Neural progenitor cell (in vitro differentiated cells): ENCODE data around the gene CD248. TPM values are rescaled to one million over a fixed set of nuclear protein-coding genes. Genes with fewer than 3 reads are reported as not detected.
A peak's percentile ranks its signal among the peaks of the same experiment; 100 is the strongest.

Experiments used
- DNase-seq: peaks from one replicate; pipeline ENCODE4 v3.0.0-alpha.2; 2016; ENCODE audit warnings: low spot score
- H2AFZ ChIP-seq: fragments of 200-600 bp; sonication (generic); replicated peaks from 2 replicates; pipeline ENCODE4 v1.6.1; 2016; ENCODE audit warnings: antibody characterized with exemption
- H3F3A ChIP-seq: fragments of 200-600 bp; sonication (generic); 2 replicates; pipeline ENCODE4 v1.6.1; 2016; ENCODE audit warnings: antibody characterized with exemption, low read depth
- H3K27ac ChIP-seq: fragments of 200-600 bp; sonication (generic); 2 replicates; pipeline ENCODE4 v1.5.1; 2016; ENCODE audit warnings: mild to moderate bottlenecking
- H3K27me3 ChIP-seq: fragments of 200-600 bp; sonication (generic); 2 replicates; pipeline ENCODE4 v1.6.1; 2016; ENCODE audit warnings: mild to moderate bottlenecking, moderate library complexity
- H3K36me3 ChIP-seq: fragments of 200-600 bp; sonication (generic); 2 replicates; pipeline ENCODE4 v1.5.1; 2016
- H3K4me1 ChIP-seq: fragments of 200-600 bp; sonication (generic); 2 replicates; pipeline ENCODE4 v1.6.1; 2016; ENCODE audit warnings: mixed run types
- H3K4me2 ChIP-seq: fragments of 200-600 bp; sonication (generic); 2 replicates; pipeline ENCODE4 v1.6.1; 2016
- H3K4me3 ChIP-seq: fragments of 200-600 bp; sonication (generic); 2 replicates; pipeline ENCODE4 v1.5.1; 2016
- H3K79me2 ChIP-seq: fragments of 200-600 bp; sonication (generic); 2 replicates; pipeline ENCODE4 v1.6.1; 2016; ENCODE audit warnings: low read depth
- H3K9ac ChIP-seq: fragments of 200-600 bp; sonication (generic); 2 replicates; pipeline ENCODE4 v1.6.1; 2016
- H3K9me3 ChIP-seq: fragments of 200-600 bp; sonication (generic); 2 replicates; pipeline ENCODE4 v1.5.1; 2016; ENCODE audit warnings: low read depth
- H4K20me1 ChIP-seq: fragments of 200-600 bp; sonication (generic); 2 replicates; pipeline ENCODE4 v1.6.1; 2016; ENCODE audit warnings: low read depth
- H3K27ac Mint-ChIP-seq: 3 replicates; pipeline ENCODE4 v1.8.0; 2021; ENCODE audit warnings: mixed read lengths
- H3K27me3 Mint-ChIP-seq: 2 replicates; pipeline ENCODE4 v1.8.0; 2022; ENCODE audit warnings: low read depth, mild to moderate bottlenecking, inconsistent platforms, moderate library complexity, mixed read lengths; ENCODE audit not compliant: insufficient read depth
- H3K36me3 Mint-ChIP-seq: 3 replicates; pipeline ENCODE4 v1.8.0; 2021; ENCODE audit warnings: mixed read lengths
- H3K4me1 Mint-ChIP-seq: 3 replicates; pipeline ENCODE4 v1.8.0; 2021; ENCODE audit warnings: mixed read lengths
- H3K4me3 Mint-ChIP-seq: 3 replicates; pipeline ENCODE4 v1.8.0; 2021; ENCODE audit warnings: mild to moderate bottlenecking, moderate library complexity, mixed read lengths
- H3K9me3 Mint-ChIP-seq: 3 replicates; pipeline ENCODE4 v1.8.0; 2020; ENCODE audit warnings: mixed read lengths
- CTCF ChIP-seq: fragments of 200-600 bp; sonication (generic); IDR thresholded peaks from 2 replicates; pipeline ENCODE4 v1.5.1; 2017; ENCODE audit warnings: antibody characterized with exemption, mild to moderate bottlenecking
- EZH2 ChIP-seq: fragments of 200-600 bp; sonication (generic); IDR thresholded peaks from 2 replicates; pipeline ENCODE4 v1.6.1; 2017; ENCODE audit warnings: antibody characterized with exemption, mild to moderate bottlenecking, moderate library complexity
- EZH2phosphoT487 ChIP-seq: fragments of 200-600 bp; sonication (generic); IDR thresholded peaks from 2 replicates; pipeline ENCODE4 v1.6.1; 2017; ENCODE audit warnings: antibody characterized with exemption
- total RNA-seq: library from RNA; depleted of rRNA; stranded (reverse); fragments of >200 nt; gene quantifications from 2 replicates; pipeline ENCODE4 v1.2.3, GENCODE V29; 2015; ENCODE audit warnings: low replicate concordance

CD248 gene
- total RNA-seq, 1 donor from 2014 or later: 0.62 TPM

- no peak overlapping the region for H3K9ac ChIP-seq
- H3K27ac ChIP-seq: no peak overlapping the region
- H3K9me3 ChIP-seq: no peaks in the 10 kb centered on the region
- H2AFZ ChIP-seq: no peak overlapping the region
- H3K27me3 ChIP-seq: peaks cover 5% of the 10 kb centered on the region
- Mint-ChIP-seq H3K27me3 (peaks cover 3% of the 10 kb centered on the region), H3K4me3 (peak overlapping the region; percentile 53), H3K36me3 (no peaks in the 10 kb centered on the region), H3K27ac (no peak overlapping the region), H3K9me3 (no peaks in the 10 kb centered on the region), H3K4me1 (peaks cover 27% of the 10 kb centered on the region)
- H3K4me2 ChIP-seq: no peak overlapping the region
- no peaks in the 10 kb centered on the region for H3K79me2 ChIP-seq
- H3F3A ChIP-seq: peaks cover 12% of the 10 kb centered on the region
- peaks cover 11% of the 10 kb centered on the region for H3K4me1 ChIP-seq
- peaks cover 5% of the 10 kb centered on the region for H4K20me1 ChIP-seq
- H3K36me3 ChIP-seq: no peaks in the 10 kb centered on the region
- DNase-seq: no peak
- TF ChIP-seq CTCF (no peak), EZH2phosphoT487 (no peak), EZH2 (no peak)
- H3K4me3 ChIP-seq: no peak overlapping the region
Observed at GRCh38 chr11:66333896-66334604, 17.2 kb upstream of the CD248 start.

- Histone ChIP-seq H3K27me3 (peaks cover 8% of the 10 kb centered on the region), H3K4me2 (no peak overlapping the region), H3K9me3 (no peaks in the 10 kb centered on the region), H4K20me1 (peaks cover 5% of the 10 kb centered on the region), H3K79me2 (no peaks in the 10 kb centered on the region), H3K4me3 (no peak overlapping the region), H3K27ac (no peak overlapping the region), H2AFZ (no peak overlapping the region), H3K9ac (no peak overlapping the region), H3F3A (peaks cover 12% of the 10 kb centered on the region), H3K4me1 (peaks cover 15% of the 10 kb centered on the region), H3K36me3 (no peaks in the 10 kb centered on the region)
- Mint-ChIP-seq H3K27me3 (peaks cover 3% of the 10 kb centered on the region), H3K4me1 (peaks cover 31% of the 10 kb centered on the region), H3K27ac (no peak overlapping the region), H3K9me3 (no peaks in the 10 kb centered on the region), H3K36me3 (no peaks in the 10 kb centered on the region), H3K4me3 (no peak overlapping the region)
- no peak for TF ChIP-seq EZH2phosphoT487
- TF ChIP-seq CTCF: no peak
- TF ChIP-seq EZH2: no peak
- no peak for DNase-seq
Observed at GRCh38 chr11:66333220-66333877, 16.5 kb upstream of the CD248 start.

GRCh38 chr11:66332371-66333219 is 15.8 kb upstream of the CD248 start:
- H2AFZ ChIP-seq: no peak overlapping the region
- H3K36me3 ChIP-seq: no peaks in the 10 kb centered on the region
- Mint-ChIP-seq H3K36me3 (no peaks in the 10 kb centered on the region), H3K27ac (no peak overlapping the region), H3K4me1 (peaks cover 35% of the 10 kb centered on the region), H3K4me3 (no peak overlapping the region), H3K9me3 (no peaks in the 10 kb centered on the region), H3K27me3 (peaks cover 7% of the 10 kb centered on the region)
- DNase-seq: no peak
- H3K4me3 ChIP-seq: no peak overlapping the region
- peaks cover 8% of the 10 kb centered on the region for H3K27me3 ChIP-seq
- peaks cover 5% of the 10 kb centered on the region for H4K20me1 ChIP-seq
- no peak overlapping the region for H3K4me2 ChIP-seq
- H3K27ac ChIP-seq: no peak overlapping the region
- H3K4me1 ChIP-seq: peaks cover 15% of the 10 kb centered on the region
- no peak overlapping the region for H3K9ac ChIP-seq
- peaks cover 12% of the 10 kb centered on the region for H3F3A ChIP-seq
- H3K9me3 ChIP-seq: no peaks in the 10 kb centered on the region
- no peaks in the 10 kb centered on the region for H3K79me2 ChIP-seq
- no peak for TF ChIP-seq EZH2phosphoT487
- TF ChIP-seq CTCF: no peak
- TF ChIP-seq EZH2: no peak
